Esophagus mucosa (tissue), 1 donor: Measurements from ENCODE around the gene NHLRC2. TPM values are rescaled to one million over a fixed set of nuclear protein-coding genes. Genes with fewer than 3 reads are reported as not detected.
A peak's percentile ranks its signal among the peaks of the same experiment; 100 is the strongest.

Experiments used
- ATAC-seq: fragments of 200-7000 bp; cut with Tn5 transposase; one replicate; pipeline ENCODE4 v1.9.1; 2020
- total RNA-seq: library from RNA; stranded (reverse); gene quantifications from one replicate; pipeline ENCODE4 v1.2.4, GENCODE V29; 2023
- donor health status: DM: yes; HTN: yes; CAD: no.

NHLRC2 gene
- total RNA-seq, 1 donor from 2014 or later, result 18.7 TPM

DNA sequence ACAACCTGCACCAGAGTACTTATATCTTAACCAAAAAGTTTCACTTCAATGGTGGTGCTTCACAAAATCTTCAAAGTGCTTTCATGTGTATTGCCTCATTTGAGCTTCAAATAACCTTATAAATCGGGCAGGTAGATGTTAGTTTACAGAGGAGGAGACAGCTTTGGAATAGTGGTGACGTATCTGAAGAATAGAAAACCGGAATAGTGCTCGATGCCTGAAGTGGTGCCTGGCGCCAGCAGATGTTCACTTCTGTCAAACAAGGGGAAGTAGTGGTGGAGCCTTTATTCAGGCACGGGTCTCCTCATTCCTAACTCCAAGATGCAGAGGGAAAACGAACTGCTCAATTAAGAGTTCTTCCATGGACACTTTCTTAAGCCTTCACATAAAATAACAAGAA is 58.1 kb downstream of the NHLRC2 start:
- no peak for ATAC-seq

DNA sequence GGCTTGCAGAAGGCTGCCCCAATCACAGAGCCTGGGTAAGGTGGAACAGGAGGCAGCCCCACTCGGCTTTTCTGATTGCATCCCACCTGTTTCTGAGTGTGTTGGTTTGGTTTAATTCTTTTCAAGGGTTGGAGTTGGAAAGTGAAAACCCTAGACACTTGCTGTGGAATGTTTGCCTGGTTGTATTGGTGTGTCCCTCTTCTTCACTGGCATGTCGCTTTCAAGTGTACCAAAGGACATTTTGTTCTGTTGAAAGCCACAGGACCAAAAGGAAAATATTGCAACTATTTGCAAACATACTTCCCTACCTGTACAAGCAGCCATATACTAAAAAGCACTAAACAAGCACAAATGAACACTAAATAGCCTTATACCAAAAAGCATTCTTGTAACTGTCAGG is 60.5 kb downstream of the NHLRC2 start:
- no peak for ATAC-seq

DNA sequence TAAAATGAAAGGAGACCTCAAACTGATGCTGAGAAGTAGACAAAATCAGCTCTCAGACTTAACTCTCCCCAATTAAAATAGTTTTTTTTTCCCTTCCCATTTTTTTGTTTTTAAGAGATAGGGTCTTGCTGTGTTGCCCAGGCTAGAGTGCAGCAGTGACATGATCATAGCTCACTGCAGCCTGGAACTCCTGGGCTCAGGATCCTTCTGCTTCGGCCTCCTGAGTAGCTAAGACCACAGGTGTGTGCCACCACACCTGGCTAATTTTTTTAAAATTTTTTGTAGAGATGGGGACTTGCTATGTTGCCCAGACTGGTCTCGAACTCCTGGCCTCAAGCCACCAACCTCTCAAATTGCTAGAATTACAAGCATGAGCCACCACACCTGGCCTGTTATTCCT is 61.1 kb downstream of the NHLRC2 start:
- no peak for ATAC-seq

DNA sequence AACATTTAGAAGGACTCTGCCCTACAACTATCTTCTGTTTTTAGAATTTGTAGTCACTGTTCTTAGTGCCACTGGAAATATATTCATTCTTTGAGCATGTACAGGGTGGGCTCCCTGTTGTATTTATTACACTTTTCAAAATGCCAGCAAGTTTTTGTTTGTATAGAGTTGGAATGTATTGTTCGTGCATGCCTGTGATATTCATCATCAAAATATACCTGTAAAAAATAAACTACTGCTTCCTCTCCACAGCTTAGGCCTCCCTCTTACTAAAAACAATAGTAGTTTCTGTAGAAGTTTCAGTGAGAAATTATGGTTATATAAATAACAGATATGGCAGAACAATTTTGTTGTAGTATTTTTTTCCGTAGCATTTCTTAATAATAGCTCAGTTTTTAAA is 61.6 kb downstream of the NHLRC2 start:
- ATAC-seq, result no peak

DNA sequence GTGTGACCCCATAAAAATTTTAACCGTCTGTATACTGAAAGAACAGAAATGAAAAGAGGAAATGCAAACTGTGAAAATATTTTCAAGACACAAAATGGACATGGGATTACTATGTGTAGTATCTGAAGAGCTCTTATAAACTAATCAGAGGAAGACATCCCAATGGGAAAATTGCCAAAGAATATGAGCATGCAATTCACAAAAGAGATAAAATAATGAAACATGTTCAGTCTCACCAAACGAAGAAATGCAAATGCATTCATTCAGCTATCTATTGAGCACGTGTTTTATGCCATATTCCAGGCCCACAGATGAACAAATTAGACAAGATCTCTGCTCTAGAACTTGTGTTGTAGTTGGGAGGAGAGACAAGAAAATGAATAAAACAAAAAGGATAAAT is 63.2 kb downstream of the NHLRC2 start:
- no peak for ATAC-seq

DNA sequence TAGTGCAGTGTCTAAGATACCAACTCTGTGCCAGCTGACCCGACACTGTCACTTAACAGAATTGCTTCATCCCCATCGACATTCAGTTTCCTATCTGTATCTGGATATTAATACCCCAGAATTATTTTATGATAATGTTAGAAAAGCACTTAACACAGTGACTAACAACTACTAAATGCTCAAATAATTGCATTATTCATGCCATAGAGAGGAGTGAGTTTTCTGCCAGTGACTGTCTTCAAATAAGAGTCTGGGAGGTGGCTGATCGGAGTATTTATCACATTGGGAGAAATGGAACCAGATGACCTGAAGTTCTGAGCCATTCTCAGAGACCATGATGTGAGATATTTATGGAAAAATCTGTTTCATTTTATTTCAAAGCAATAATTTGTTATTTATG is 65.7 kb downstream of the NHLRC2 start:
- ATAC-seq, result no peak

DNA sequence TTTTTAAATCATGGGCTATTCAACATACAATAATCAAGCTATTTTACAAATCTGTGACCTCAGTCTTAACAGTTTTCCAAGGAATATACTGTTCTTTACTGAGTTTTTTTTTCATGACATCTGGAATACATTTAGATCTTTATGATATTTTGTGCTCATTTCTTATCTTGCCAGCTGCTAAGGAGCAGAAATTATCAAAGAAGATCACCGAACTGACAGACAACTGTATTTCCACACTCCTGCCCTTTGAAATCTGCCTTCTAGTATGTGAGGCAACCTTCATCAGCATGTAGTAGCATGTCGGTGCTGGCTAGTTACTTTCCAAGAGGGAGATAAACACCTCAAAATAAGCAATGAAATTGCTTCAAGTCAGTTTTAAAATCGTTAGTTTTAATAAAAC is 66.4 kb downstream of the NHLRC2 start:
- no peak for ATAC-seq

DNA sequence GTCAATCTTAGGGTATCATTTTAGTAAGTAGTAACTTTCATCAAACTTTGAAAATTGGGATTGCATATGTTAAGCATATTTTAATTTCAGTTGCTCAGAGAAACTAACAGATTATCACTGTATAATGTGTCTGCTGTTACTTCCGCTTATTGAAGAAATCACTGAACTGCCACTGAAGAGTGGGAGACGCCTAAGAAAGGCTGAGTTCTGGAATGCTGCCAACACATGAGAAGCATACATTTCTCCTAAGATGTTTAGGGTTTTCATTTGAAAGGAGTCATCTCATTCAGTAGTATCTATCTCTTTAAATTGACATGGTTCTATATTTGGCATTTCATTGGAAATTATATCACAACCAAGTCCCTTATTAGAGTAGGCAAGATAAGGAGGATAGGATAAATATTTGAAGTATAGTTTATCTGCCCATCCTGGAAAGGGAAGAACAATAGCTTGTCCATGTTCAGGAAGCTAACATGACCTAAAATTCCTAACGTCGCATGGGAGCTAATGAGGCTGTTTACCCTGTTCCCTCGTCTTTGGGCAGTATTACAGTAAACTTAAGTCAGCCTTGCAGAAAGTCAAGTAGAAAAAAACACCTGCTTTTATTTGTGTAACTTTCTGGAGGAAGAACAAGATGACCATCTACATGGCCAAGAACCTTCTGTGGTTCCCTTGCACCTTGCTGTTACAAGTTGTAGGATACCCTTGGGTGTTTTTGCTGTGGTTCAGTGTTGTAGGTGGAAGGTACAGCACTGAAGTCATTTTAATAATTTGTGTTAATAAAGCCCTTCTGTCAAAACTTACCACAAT is 67.3 kb downstream of the NHLRC2 start:
- ATAC-seq, result no peak

DNA sequence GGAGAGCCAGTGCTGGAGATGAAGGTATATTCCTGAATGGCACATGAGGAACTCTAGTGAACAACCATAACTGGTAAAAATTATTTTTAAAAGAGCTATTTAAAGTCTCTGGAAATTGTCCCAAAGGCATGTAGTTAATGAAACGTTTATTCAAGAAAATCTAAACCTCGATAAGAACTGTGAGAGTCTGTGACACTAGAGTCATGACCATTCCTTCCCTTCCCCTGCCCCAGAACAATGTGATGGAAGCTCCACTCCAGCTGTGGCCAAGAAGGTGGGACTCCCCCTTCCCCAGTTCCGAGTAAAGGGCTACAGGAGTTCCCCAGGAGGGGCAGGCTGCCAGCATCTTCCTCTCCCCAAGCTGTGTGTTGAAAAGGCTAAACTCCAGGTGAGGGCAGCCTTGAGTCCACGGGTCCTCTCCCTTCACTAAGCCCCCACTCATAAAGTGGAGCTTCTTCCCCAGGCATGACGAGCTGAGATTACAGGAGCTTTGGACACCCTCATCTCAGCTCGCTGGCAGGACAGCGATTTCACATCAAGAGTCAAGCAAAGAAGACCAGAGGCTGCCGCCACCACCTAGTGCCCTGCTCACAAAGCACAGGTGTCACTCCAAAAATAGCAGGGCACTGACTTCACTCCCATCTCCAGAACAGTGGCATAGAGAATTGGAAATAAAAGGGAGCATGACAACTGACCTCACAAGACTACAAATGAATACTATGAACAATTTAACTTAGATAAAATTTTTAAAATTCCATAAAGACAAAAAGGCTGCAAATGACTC is 68.5 kb downstream of the NHLRC2 start:
- ATAC-seq, result no peak

DNA sequence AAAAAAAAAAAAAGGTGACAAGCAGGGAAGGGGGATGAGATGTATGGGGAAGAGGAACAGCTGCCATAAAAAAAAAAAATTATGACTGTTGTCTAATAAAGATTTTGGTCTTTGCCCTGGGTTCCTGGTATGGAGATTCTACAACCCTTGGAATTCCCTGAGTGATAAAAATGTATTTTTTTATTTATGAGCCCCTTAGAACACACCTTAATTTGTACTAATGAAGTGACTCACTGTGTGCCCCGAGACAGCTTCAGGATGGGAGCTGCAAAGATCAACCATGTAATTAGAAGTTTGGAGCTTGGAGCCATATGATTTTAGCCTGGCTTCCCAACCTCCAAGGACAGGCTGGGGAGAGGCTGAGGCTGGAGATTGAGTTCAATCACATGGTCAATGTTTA is 69.7 kb downstream of the NHLRC2 start:
- no peak for ATAC-seq

DNA sequence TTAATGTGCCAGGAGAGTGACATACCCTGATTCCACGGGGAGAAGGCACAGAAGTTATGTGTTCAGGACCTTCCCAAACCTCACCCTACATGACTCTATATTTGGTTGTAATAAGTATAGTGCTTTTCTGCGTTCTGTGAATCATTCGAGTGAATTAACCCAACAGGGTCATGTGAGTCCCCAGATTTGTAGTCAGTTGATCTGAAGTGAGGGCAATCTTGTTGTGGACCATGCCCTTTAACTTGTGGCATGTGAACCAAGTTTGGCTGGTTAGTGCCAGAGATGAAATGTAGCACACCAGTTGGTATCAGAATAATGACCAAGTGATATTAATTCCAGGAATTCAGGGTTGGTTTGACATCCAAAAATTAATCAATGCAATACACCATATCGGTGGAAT is 70.2 kb downstream of the NHLRC2 start:
- no peak for ATAC-seq

DNA sequence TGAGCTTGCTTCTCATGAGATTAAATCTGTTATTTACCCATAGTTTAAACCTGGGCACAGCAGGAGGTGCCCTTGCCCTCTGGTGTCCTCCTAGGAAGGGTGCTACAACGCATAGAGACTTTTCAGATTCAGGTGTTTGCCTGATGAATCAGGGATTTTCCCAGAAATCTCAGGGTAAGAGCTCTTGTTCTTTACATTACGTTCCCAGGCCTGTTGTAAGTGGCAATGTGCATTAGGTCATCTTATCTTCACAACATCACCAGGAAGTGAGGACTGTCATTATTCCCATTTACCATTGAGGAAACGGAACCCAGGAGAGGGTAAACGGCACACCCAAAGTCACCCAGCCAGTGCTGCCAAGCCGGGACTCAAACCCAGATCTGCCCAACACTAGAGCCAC is 73.0 kb downstream of the NHLRC2 start:
- ATAC-seq, result no peak

DNA sequence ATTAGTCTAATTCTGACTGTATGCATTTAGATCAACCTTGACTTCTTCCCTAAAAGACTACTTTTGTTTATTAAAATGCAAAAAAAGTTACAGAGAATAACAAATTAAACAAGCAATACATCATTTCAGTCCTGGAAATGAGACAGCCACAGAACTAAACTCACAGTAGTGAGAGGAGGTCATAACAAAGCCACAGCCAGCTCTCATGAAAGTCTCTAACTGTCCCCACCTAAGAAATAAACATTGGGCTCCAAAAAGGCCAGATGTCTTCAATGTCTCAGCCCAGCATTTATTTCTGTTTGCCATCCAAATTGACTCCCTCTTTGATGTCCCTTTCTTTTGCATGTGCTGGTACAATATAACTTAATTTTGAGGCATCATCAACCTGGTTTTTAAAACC is 74.4 kb downstream of the NHLRC2 start:
- ATAC-seq, result no peak

DNA sequence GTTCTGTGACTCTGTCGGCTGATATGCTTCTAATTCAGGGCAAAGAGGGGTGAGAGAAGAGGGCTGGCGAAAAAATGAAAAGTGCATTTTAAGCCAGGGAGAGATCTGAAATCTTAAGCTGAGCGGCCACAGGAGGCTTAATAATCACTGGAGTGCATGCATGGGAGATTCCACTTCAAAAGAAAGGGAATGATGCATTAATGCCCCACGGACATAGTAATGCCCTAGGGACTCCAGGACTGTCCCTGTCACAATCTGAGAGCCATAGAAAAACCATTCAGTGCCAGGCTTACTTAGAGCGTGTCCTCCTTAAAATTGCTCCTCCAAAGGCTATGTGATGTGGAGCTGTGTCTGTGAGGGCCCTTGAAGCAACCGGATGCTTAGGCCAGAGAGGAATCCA is 75.1 kb downstream of the NHLRC2 start:
- no peak for ATAC-seq

DNA sequence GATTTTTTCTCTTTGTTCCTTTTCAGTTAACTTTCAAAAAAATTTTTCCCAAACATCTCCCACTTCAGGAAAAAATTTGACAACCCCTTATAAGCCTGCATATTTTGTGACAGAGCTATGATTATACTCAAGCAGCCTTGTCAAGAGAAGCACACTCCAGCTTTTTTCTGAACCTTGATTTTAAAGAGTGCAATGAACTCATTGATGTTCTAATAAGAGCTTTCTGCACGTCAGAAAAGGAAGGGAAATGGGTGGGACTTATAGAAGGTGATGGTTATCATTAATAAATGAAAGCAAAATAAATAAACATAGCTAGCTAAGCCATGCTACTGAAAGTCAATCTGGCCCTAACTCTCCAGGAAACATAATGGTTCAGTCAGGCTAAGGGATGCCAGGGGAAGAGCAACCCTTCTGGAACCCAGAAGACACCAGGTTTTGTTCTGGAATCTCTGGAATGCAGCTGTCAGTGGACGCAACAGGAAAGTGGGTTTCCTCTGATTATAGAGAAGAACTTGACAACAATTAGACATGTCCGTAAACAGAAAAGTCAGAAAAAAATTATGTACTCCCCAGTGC is 76.1 kb downstream of the NHLRC2 start:
- ATAC-seq, result no peak

DNA sequence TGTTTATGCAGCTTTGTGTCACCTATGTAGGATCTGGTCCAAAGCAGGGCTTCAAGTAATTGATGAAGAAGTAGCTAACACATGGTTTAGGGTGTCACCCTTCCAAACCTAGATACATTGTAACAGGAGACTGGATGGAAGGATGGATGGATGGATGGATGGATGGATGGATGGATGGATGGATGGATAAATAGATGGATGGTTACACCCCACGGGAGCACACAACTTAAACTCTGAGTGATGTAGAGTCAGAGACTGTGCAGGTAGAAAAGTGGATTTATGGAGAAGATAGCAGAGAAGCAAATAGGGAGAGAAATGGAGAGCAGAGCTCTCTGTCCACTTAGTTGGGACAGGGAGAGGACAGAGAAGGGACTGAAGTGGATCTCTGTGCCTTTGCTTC is 78.4 kb downstream of the NHLRC2 start:
- no peak for ATAC-seq

DNA sequence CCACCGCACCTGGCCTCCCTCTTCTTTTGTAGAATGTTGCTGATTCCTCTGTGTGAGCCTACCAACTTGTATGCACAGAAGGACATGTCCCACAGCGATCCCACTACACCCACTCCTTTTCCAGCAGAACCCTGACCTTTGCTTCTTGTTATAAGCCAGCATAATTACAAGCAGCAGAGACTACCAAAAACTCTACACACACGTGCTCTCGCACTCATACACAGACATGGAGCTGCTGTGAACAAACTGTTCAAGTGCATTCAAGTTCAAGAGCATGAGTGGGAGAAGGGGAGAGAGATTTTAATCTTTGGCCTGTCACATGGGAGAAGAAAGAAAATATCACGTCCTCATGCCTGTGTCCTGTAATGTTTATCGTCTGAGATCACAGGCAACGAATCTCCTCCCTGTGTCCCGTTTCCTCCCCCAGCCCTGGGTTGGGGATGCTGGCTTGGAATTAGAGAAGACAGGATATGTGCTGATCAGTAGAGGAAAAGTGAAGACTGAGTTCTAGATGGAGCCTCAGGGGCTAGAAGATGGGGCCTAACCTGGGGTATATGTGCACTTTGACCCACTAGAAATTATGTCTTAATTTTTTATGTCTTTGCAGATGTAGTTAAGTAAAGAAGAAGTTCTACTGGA is 79.6 kb downstream of the NHLRC2 start:
- ATAC-seq, result no peak

DNA sequence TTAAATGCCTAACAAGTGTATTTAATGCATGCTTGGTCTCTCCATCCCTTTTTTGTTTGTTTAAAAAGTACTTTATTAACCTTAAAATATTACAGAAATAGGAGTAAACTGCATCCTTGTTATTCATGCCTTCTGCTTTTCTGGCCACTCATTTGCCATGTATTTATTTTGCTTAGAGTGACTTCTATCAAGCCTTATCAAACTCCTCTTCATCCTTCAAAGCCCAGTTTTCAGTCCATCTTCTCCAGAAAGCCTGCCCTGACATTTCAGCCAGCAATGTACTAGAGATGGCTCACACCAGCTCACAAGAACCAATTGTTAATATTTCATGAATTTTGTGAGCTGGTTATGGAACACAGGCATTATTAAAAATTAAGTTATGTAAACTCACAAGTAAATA is 82.8 kb downstream of the NHLRC2 start:
- ATAC-seq, result no peak

DNA sequence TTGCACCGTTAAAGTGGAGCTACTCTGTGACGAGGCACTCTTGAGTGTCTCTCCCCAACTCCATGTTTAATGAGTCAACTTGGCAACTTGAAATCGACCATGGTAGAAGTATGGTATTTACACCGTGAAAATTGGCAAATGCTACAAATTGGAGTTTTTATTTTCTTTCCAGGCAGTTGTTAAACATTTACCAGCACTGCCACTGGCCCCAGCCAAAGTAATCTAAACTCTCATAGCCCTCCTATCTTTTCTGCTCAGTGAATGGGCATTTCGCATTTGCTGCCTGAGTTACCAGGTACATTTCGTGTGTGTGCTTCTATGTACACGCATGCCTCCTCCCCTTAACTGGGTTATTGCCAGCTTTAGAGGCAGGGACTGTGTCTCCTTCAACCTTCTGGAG is 83.3 kb downstream of the NHLRC2 start:
- no peak for ATAC-seq

DNA sequence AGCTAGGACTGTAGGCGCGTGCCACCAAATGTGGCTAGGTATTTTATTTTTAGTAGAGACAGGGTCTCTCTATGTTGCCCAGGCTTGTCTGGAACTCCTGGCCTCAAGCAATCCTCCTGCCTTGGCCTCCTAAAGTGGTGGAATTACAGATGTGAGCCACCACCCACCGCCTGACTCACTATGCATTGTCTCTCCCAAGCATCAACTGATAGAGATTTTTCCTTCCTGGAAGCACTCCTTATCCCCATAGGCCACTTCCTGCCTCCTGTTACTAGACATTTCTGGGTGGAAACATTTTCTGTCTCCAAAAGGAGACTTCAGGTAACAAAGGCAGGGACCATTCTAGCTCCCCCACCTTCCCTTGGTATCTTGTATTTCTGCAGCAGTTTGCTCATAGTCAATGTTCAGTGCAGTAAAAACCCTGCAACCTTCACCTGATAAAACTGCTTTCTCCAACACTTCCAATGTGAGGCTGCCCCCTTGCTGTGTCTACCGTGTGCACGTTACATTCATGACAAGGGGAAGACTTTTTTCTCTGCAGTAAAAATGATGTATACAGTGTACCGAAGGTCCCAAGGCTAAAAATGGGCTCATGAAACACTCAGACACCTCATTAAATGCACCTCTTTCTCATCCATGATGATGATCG is 84.9 kb downstream of the NHLRC2 start:
- ATAC-seq, result no peak

DNA sequence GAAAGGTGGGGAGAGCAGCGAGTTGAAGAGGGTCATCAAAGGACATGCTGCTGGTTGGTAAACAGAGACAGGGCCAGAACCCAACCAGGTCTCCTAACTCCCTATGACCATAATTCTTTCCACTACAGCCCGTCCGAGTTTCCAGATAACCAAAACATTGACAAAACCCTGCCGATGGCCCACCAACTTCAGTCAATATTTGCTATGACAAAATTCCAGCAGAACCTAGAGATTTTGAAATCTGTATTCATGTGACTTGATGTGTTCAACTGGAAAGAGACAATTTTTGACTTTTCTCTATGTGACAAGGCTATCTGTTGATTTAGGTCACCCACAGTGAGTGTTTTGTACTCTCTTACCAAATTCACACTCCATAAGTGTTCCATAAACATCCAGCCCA is 86.7 kb downstream of the NHLRC2 start:
- ATAC-seq, result no peak

DNA sequence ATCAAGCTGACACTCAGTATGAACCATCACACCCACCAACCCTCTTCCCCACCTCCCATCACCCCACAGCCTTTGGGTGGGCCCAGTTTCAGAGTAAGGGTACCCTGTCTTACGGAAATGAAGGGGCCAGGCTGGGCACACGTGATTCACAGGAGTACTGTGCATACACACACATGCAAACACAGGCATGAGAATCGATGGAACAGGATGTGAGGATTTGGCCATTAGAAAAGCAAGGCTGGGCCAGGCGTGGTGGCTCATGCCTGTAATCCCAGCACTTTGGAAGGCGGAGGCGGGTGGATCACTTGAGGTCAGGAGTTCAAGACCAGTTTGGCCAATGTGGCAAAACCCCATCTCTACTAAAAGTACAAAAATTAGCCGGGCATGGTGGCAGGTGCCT is 88.7 kb downstream of the NHLRC2 start:
- ATAC-seq, result peak; percentile 16
